ENCODE measurements around the gene KLHL6.

The KLHL6 gene

DNA sequence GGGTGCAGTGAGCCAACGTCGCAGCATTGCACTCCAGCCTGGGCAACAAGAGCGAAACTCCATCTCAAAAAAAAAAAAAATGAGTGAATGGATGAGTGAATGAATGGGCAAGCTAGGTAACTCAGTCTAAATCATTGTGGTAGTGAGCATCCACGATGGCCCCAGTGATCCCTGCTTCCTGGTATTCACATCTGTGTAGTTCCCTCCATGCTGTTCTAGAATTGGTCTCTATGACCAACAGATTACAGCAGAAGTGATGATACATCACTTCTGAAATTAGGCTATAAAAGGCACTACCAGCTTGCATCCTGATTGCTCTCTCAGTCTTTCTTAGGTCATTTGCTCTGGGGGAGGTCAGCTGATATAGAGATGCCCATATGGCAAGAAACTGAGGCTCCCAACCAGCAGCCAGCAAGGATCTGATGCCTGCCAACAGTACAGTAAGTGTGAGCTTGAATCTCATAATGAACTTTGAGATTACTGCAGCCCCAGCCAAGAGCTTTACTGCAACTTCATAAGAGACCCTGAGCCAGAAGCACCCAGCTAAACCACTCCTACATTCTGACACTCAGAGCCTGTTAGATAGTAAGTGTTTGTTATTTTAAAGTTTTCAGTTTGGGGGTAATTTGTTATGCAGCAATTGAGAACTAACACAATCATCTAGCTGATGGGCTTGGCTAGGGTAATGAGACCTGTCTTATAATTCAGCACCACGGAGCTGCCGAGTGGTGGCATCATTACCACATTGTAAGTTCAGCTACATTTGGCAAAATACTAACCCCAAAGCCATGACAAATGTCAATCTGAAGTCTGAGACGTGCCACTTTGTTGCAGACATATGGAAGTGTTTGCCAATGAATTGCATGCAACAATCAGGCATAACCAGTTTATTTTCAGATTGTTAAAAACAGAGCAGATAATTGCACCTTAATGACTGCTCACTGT lies 53.0 kb downstream of the KLHL6 start:
- DNase-seq = no peak

GRCh38 chr3:183500981-183501704 lies 54.4 kb downstream of the KLHL6 start:
- no peak for DNase-seq

DNA sequence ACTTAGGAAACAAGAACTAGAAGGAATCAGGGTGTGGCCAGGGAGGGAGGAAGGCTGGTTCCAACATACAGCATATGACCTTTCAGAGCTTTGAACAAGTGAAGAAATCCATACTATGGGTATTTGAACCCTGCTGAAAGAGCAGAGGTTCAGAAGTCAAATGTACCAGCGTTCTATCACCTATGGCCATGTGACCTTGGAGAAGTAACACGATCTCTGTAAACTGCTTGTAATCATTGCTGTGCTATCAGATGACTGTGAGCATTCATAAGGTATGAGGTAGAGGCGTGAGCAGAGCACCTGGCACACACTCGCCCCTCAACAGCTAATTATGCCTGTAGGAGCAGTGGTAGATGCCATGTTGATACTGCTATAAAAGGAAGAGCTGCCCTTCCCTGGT lies 55.2 kb downstream of the KLHL6 start:
- DNase-seq = no peak

DNA sequence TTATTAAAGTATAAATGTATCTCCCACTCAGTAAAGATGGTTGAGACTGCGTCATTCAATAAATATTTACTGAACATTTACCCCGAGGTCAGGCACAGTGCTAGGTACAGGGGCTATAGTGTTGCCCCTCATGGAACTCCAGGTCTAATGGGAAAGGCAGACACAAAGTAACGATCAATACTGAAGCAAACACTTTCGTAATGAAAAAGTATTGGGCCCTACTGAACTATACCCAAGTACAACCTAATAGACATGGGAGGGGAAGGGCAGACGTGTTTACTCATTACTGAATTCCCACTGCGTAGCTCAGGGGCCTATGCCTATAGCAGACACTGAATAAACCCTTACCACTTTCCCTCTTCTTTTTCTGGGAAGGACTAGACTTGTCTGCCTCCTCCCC lies 56.9 kb downstream of the KLHL6 start:
- DNase-seq = no peak

GRCh38 chr3:183497313-183497712 lies 58.2 kb downstream of the KLHL6 start:
- DNase-seq = no peak

GRCh38 chr3:183496311-183496710 lies 59.2 kb downstream of the KLHL6 start:
- no peak for DNase-seq

DNA sequence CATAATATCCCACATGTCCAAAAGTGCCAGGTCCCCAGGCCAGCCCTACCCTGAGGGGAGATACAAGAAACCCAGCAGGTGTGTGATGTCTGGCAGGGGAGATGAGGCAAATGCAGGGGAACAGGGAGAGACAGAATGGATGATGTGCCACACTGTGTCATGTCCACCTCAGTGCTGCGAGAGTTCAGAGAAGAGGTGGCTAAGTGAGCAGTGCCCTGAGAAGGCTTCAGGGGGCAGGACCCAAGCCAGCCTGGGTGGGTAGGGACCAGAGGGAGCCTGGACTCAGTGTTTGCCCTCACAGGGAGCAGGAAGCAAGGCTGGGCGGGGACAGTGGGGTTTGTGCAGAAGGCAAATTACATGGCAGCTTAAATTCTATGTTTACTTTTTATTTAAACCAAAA lies 61.2 kb downstream of the KLHL6 start:
- no peak for DNase-seq

- DNase-seq = no peak
These were observed 62.0 kb downstream of the KLHL6 start for GRCh38 chr3:183493296-183494045.

DNA sequence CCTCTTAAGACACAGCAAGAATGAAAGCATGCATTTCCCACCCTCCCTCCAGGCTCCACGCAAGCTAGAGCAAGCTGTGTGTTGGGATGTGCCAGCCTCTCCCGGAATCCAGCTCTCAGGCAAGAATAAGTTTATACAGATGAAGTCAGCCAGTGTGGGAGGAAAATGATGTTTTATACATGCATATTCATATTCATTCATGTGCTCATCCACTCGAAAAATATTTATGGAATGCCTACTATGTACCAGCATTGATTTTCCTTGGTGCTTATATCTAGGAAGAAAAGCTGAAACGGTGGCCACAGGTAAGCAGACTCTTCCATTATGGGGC lies 62.7 kb downstream of the KLHL6 start:
- DNase-seq = no peak

DNA sequence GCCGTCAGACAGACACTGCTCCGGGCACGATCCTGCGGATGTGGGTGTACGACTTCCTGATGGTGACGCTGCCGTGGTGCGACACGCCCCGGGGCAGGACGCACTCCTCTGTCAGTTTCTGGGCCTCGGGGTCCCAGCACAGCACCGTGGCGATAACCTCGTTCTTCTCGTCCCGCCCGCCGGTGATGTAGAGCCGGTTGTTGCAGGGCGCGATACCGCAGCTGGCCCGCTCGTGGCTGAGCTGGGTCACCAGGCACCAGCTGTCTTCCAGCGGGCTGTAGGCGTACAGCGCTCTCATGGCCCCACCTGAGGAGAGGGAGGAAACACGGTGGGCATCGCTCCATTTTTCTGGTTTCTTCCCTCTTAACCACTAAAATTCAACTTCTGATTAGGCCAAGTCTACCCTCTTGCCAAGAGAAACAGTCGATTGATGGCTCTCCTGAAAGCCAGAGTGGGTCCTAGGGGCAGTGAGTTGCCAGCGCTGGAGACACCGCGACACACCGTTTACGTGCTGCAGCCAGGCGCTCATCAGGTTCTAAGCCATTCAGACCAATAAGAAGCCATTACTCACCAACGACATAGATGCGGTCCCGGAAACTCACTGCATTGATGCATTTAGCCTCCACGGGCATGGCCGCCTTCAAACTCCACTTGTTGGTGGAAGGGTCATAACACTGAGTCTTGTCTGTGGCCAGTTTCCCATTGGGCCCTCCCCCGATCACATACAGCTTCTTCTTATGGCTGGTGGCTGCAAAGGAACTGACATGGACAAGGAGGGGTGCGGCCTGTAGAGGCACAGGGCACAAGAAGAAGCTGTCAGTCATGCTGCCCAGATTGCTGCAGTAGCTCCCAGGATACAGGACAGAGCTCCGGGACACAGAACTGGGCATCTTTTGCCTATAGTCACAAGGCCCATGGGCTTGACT lies 63.3 kb downstream of the KLHL6 start:
- DNase-seq = no peak

DNA sequence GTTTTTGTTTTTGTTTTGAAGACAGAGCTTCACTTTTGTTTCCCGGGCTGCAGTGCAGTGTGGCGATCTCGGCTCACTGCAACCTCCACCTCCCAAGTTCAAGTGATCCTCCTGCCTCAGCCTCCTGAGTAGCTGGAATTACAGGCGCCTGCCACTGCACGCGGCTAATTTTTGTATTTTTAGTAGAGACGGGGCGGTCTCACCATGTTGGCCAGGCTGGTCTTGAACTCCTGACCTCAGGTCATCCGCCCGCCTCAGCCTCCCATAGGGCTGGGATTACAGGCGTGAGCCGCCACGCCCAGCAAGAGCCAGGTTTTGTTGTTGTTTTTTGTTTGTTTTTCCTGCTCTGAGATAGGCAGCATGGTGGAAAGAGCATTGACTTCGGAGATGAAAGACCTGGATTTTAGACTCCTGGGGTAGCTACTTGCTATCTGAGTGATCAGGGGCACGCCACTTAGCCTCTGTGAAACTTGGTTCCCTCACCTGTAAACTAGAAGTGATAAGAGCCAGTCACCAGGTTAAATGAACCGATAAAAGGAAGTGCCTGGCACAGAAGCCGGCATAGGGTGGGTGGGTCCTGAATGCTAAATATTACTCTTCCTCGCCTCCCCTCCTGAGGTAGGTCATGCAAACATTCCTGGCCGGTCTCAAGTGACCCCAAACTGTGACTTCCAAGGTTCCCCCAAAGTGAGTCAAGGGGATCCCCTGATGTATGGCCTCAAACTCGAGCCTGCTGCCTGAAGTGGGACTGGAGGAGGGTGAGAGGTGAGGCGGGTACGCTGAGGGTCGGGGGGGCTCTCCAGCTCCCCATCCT lies 64.2 kb downstream of the KLHL6 start:
- no peak for DNase-seq

- no peak for DNase-seq
These were observed 64.9 kb downstream of the KLHL6 start for GRCh38 chr3:183490653-183491052.

DNA sequence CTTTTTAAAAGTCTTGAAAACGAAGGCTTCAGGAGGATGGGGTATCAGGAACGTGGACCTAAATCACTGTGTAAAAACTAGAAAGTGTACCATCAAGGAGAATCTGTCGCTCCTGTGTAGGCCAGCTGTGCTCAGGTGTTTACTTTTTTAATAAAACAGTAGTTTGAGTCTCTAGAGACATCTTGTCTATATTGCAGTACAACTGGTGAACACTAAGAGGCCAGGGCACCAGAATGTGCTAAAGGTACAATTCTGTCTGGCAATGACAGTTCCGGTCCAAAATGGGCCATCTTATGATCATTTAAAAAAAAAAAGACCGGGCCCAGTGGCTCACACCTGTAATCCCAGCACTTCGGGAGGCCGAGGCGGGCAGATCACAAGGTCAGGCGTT lies 65.3 kb downstream of the KLHL6 start:
- DNase-seq = no peak

DNA sequence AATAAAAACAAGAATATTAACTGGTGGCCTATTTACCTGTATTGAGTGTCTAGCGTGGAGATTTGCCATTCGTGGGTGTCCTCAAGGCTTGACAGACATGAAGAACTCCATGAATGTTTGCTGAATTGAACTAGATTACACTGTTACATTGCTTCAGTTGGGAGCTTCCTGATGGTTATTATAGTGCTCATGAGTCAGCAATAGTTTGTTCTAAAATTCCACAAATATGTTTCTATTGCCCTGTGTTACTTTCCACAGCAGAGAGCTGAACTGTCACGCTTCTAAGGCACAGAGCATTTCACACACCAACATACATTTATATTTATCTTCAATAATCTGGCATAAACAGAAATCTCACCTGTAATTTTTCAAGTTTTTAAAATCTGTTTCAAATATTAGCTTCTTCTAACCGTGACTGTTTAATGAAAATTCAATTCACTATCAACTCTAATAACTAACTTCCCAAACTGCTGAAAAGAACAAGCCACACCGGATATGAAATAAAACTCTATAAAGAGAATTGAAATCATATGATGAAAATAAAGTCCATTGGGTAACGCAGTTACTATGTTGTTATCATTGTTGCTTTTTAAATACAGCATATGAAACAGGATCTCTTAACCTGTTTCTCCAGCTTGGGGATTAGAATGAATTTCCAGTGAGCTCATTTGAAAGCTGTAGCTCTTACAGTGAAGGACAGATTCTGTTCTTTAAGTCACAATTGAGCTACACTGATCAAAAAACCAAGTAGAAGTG lies 65.9 kb downstream of the KLHL6 start:
- DNase-seq = no peak

DNA sequence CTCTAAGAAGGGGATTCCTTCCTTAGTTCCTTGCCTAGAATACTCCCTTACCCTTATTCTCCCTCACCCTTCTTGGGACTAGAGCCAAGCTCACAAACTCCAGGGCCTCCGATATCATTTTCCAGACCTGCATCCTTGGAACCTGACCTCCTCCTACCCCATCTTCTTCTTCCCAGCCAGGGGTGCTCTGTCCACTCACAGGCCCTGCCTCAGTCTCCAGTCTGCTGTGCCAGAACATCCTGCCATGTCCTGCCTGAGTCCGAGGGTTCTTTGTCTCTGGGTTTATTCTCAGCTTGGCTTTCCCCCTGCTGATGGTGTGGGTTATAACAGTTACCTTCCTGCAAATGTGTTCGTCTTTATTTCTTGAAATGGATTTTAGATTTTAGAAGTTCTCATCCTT lies 67.2 kb downstream of the KLHL6 start:
- no peak for DNase-seq

- no peak for DNase-seq
These were observed 67.6 kb downstream of the KLHL6 start for GRCh38 chr3:183487896-183488295.

- no peak for DNase-seq
These were observed 68.5 kb downstream of the KLHL6 start for GRCh38 chr3:183487016-183487415.

DNA sequence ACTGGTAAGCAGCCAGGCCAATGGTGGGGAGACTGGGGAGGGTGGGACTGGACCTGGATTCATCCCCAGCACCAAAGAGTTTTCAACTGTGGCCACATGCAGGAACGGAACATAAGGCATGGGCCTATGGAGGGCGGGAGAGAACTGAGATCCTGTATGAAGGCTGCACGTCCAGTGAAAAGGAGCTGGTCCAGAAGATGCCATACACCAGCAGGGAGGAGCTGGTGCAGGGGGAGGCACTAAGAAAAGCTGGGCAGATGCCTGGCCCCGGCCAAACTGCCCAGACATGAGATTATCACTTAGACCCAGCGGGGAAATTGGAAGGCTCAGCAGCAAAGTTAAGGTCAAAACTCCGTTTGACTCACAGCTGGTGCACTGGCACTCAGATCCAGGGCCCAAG lies 69.0 kb downstream of the KLHL6 start:
- no peak for DNase-seq

DNA sequence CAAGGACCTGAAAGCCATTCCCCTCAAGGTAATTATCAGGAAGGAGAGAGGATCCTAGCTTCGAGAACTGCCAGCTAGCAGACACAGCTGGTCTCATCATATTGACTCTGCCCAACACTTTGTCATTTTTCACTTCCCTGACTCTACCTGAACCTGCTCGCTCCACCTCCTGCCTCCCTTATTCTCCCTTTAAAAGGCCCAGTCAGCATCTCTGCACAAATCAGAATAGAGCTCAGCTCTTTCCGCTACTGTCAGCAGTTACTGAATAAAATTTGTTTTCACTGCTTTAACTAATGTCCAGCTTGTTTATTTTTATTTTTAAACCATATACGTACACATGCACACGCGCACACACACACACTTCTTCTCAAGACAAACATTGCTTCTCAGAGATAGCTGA lies 69.9 kb downstream of the KLHL6 start:
- no peak for DNase-seq

- no peak for DNase-seq
These were observed 70.4 kb downstream of the KLHL6 start for GRCh38 chr3:183485093-183485492.
